Body of pancreas (tissue), 4 donors: ENCODE measurements around the gene MAGOH. TPM values are rescaled to one million over a fixed set of nuclear protein-coding genes. Genes with fewer than 3 reads are reported as not detected.
"Not testable (repeated sequence)": the region's sequence is repeated elsewhere in the genome, so short reads cannot be mapped to it uniquely, and the experiment has no call there.

Source experiments
- ATAC-seq: fragments of 150-250 bp; one replicate; pipeline ENCODE4 v1.9.1; 2016
- DNase-seq, 4 donors: peaks; one replicate each; pipeline ENCODE4 v3.0.0-alpha.2; 2019
- H3K27ac ChIP-seq, 4 donors: fragments of 200-600 bp; sonication (generic); 1 replicate in 3 of 4; 2 replicates in 1 of 4; pipeline versions ENCODE4 v1.5.1 to v1.6.1; 2016 to 2019; ENCODE audit warnings: mild to moderate bottlenecking in 1 of 4, mixed read lengths in 1 of 4, moderate library complexity in 1 of 4
- H3K27me3 ChIP-seq, 2 donors: fragments of 200-600 bp; sonication (generic); one replicate each; pipeline ENCODE4 v1.6.0; 2016; ENCODE audit warnings: mild to moderate bottlenecking in 1 of 2
- H3K36me3 ChIP-seq, 2 donors: fragments of 200-600 bp; sonication (generic); replicated peaks in 1 of 2; 2 replicates each; pipeline ENCODE4 v1.5.1; 2016; ENCODE audit warnings: low read depth in 2 of 2; ENCODE audit not compliant: insufficient read depth in 1 of 2
- H3K4me1 ChIP-seq: fragments of 200-600 bp; sonication (generic); one replicate; pipeline ENCODE4 v1.6.0; 2016
- H3K4me3 ChIP-seq, 2 donors: fragments of 200-600 bp; sonication (generic); 1 replicate in 1 of 2; 2 replicates in 1 of 2; pipeline ENCODE4 v1.5.1; 2016 to 2019
- H3K9me3 ChIP-seq, 3 donors: fragments of 200-600 bp; sonication (generic); 1 replicate in 2 of 3; 2 replicates in 1 of 3; pipeline ENCODE4 v1.5.1; 2016
- CTCF ChIP-seq, 7 experiments: fragments of 450-650 bp in 4 of 7; fragments of 200-600 bp in 3 of 7; sonication (generic) in 3 of 7; IDR thresholded peaks; one replicate each; pipeline ENCODE4 v1.5.1; 2016 to 2019; ENCODE audit warnings: antibody characterized with exemption in 7 of 7
- POLR2A ChIP-seq, 3 donors: fragments of 450-650 bp; IDR thresholded peaks; one replicate each; pipeline ENCODE4 v1.6.1; 2016; ENCODE audit warnings: antibody characterized with exemption in 3 of 3, mild to moderate bottlenecking in 2 of 3
- WGBS, 2 donors: methylation state at CpG; one replicate each; pipeline ENCODE4 v1.1.5; 2017; 5-methylcytosine and 5-hydroxymethylcytosine counted together
- intact Hi-C: fragments of 100-400 bp; cut with DNase I; formaldehyde crosslinking; loops from one replicate; pipeline ENCODE4 v1.15.1; 2023
- total RNA-seq, 2 donors: library from RNA; depleted of rRNA; stranded (reverse); fragments of >200 nt; gene quantifications; one replicate each; pipeline ENCODE4 v1.1.0, GENCODE V29; 2016

Gene MAGOH
- total RNA-seq, 2 donors from 2014 or later, result 9.6 to 15.2 TPM

DNA sequence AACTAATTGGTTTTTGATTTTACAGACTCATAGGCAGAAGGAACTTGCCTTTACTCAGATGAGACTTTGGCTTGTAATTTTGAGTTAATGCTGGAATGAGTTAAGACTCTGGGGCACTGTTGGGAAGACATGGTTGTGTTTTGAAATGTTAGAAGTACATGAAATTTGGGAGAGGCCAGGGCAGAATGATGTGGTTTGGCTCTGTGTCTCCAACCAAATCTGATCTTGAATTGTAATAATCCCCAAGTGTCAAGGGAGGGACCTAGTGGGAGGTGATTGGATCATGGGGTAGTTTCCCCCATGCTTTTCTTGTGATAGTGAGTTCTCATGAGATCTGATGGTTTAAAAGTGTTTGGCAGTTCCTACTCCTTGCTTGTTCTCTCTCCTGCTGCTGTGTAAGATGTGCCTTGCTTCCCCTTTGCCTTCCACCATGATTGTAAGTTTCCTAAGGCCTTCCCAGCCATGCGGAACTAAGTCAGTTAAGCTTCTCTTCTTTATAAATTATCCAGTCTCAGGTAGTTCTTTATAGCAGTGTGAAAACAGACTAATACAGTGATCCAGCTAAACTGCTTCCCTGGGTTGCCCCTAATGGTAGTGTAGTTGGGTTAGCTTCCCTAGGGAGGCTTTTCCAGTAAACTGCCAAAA is 31.5 kb downstream of the MAGOH start:
- intact Hi-C loops, result no loop called here
- H3K4me3 ChIP-seq, result no peak overlapping the region
- H3K36me3 ChIP-seq, result peaks cover 4 to 32% of the 10 kb centered on the region in 2 donors

DNA sequence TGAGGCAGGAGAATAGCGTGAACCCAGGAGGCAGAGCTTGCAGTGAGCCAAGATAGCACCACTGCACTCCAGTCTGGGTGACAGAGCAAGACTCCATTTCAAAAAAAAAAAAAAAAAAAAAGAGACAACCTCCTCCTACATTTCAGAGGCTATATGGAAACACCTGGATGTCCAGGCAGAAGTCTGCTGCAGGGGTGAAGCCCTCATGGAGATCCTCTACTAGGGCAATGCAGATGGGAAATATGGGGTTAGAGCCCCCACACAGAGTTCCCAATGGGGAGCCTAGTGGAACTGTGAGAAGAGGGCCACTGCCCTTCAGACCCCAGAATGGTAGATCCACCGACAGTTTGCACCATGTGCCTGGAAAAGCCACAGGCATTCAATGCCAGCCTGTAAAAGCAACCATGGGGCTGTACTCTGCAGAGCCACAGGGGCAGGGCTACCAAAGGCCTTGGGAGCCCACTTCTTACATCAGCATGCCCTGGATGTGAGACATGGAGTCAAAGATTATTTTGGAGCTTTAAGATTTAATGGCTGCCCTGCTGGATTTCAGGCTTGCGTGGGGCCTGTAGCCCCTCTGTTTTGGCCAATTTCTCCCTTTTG is 32.1 kb downstream of the MAGOH start:
- peaks cover 4 to 31% of the 10 kb centered on the region in 2 donors for H3K36me3 ChIP-seq
- intact Hi-C loops, result not testable (repeated sequence)
- 94 to 97% methylated on average over 3 of the region's 3 CpGs for WGBS, 2 donors

More for the DNA sequence above, 31.5 kb downstream of the MAGOH start:
- no peaks in the 10 kb centered on the region for H3K9me3 ChIP-seq
- 94 to 100% methylated on average over 1 of the region's 1 CpG for WGBS, 2 donors
- DNase-seq, result no peak
- H3K4me1 ChIP-seq, result no peaks in the 10 kb centered on the region
- H3K27me3 ChIP-seq, result no peaks in the 10 kb centered on the region
- no peak for TF ChIP-seq POLR2A (IDR thresholded peaks at IDR 0.05)
- no peak for TF ChIP-seq CTCF (IDR thresholded peaks at IDR 0.05)
- H3K27ac ChIP-seq, result no peak overlapping the region
- ATAC-seq, result no peak

GRCh38 chr1:53205496-53205895 is 32.8 kb downstream of the MAGOH start:
- 95 to 100% methylated on average over 1 of the region's 1 CpG for WGBS, 2 donors
- not testable (repeated sequence) for H3K27ac ChIP-seq
- H3K36me3 ChIP-seq, result peaks cover 4 to 24% of the 10 kb centered on the region in 2 donors

More for the DNA sequence above, 32.1 kb downstream of the MAGOH start:
- H3K4me1 ChIP-seq, ATAC-seq, H3K9me3 ChIP-seq, DNase-seq, H3K27ac ChIP-seq, H3K4me3 ChIP-seq, H3K27me3 ChIP-seq: not testable (repeated sequence)

DNA sequence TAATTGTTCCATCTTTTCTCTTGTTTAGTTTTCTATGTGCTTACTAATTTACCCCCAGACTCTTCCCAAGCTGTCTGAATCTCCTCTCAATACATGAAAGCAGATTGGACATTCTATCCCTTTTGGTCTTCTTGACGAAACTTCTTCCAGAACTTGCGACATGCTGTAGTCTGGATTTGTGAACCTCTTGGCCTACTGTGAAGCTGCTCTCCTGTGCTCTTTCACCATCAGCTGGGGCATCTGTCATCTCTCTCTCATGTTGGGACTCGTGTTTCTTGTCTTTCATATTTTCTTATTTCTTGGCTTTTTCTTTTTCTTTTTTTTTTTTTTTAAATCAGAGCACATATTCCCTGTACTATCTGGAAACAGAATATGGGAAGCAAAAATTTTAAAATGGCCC is 34.9 kb downstream of the MAGOH start:
- no peak for TF ChIP-seq CTCF (IDR thresholded peaks at IDR 0.05)
- TF ChIP-seq POLR2A (IDR thresholded peaks at IDR 0.05), result no peak
- ATAC-seq (no peak), DNase-seq (no peak)
- Histone ChIP-seq H3K27ac (no peak overlapping the region), H3K4me1 (peaks cover 13% of the 10 kb centered on the region), H3K9me3 (no peaks in the 10 kb centered on the region), H3K4me3 (no peak overlapping the region), H3K27me3 (no peaks in the 10 kb centered on the region), H3K36me3 (peaks cover 4 to 15% of the 10 kb centered on the region in 2 donors)
- 90 to 99% methylated on average over 3 of the region's 3 CpGs for WGBS, 2 donors
- intact Hi-C loops, result no loop called here

More at GRCh38 chr1:53205496-53205895, 32.8 kb downstream of the MAGOH start:
- H3K27me3 ChIP-seq, DNase-seq, ATAC-seq, H3K4me3 ChIP-seq, H3K4me1 ChIP-seq, intact Hi-C loops, H3K9me3 ChIP-seq: not testable (repeated sequence)

DNA sequence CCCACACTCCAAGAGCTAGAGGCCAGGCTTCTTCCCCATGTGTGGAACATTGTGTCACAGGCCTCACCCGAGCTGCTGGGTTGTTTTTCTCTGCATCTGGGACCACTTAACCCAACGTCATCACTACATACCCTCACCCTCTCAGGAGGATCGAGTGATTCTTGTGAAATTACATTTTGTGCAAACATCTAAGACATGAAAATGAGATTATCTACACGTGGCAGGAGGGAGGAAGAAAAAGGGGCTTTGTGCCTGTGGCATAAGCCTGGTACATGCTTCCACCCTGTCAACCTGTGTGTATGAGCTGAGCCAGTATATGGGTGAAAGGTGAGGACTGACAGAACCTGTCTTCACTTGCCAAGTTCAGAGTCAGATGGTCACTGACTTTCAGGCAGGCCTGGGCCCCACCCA is 40.1 kb downstream of the MAGOH start:
- intact Hi-C loops, result no loop called here
- H3K4me1 ChIP-seq, result peaks cover 41% of the 10 kb centered on the region
- TF ChIP-seq CTCF (IDR thresholded peaks at IDR 0.05) (no peak), POLR2A (IDR thresholded peaks at IDR 0.05) (peak in 1 of 3 donors; percentile 5)
- DNase-seq (no peak), ATAC-seq (no peak)
- H3K27ac ChIP-seq, result peak overlapping the region in 3 of 4 donors; percentile 89 to 95 (median 91)
- peaks cover 0 to 6% of the 10 kb centered on the region in 2 donors for H3K36me3 ChIP-seq
- H3K4me3 ChIP-seq, result no peak overlapping the region
- 22 to 30% methylated on average over 4 of the region's 4 CpGs for WGBS, 2 donors
- H3K27me3 ChIP-seq, result no peaks in the 10 kb centered on the region
- H3K9me3 ChIP-seq, result no peaks in the 10 kb centered on the region
